SK-N-MC (cell line): ENCODE measurements around the gene ACTG1.

ENCODE experiments used
- DNase-seq: peaks from one replicate; pipeline ENCODE4 v3.0.0-alpha.2; 2011; ENCODE audit warnings: low read depth, low spot score
- H3K27ac ChIP-seq: fragments of 200-600 bp; sonication (generic); 2 replicates; pipeline ENCODE4 v1.5.1; 2016; ENCODE audit warnings: mixed run types
- H3K36me3 ChIP-seq: fragments of 200-600 bp; sonication (generic); 2 replicates; pipeline ENCODE4 v1.6.1; 2017; ENCODE audit warnings: antibody characterized with exemption, low read length, mixed read lengths; ENCODE audit not compliant: insufficient read depth
- H3K4me3 ChIP-seq: fragments of 200-600 bp; sonication (generic); 2 replicates; pipeline ENCODE4 v1.5.1; 2016
- H3K9ac ChIP-seq: fragments of 200-600 bp; sonication (generic); 2 replicates; pipeline ENCODE4 v1.8.0; 2017; ENCODE audit warnings: mixed run types, mixed read lengths; ENCODE audit not compliant: insufficient read length
- H3K9me3 ChIP-seq: fragments of 200-600 bp; sonication (generic); 2 replicates; pipeline ENCODE4 v1.6.1; 2017; ENCODE audit warnings: low read depth, mild to moderate bottlenecking, antibody characterized with exemption, low read length, moderate library complexity, mixed read lengths
- EZH2 ChIP-seq: fragments of 200-600 bp; sonication (generic); IDR thresholded peaks from one replicate; pipeline ENCODE4 v1.6.1; 2017; ENCODE audit warnings: antibody characterized with exemption
- FOXP2 ChIP-seq: optimal IDR thresholded peaks from 2 replicates; pipeline ENCODE3; 2011; ENCODE audit warnings: mild to moderate bottlenecking, moderate library complexity; ENCODE audit not compliant: insufficient read depth; ENCODE audit errors: extremely low read length, control extremely low read depth
- POLR2AphosphoS5 ChIP-seq: IDR thresholded peaks from 2 replicates; pipeline ENCODE4 v1.6.1; 2012; ENCODE audit warnings: mild to moderate bottlenecking, low read depth, low read length, borderline replicate concordance

The ACTG1 gene

GRCh38 chr17:81498953-81499600 is 13.5 kb downstream of the ACTG1 start:
- Histone ChIP-seq H3K27ac (no peak overlapping the region), H3K36me3 (no peaks in the 10 kb centered on the region), H3K9ac (no peak overlapping the region), H3K9me3 (no peaks in the 10 kb centered on the region), H3K4me3 (no peak overlapping the region)
- no peak for DNase-seq
- TF ChIP-seq POLR2AphosphoS5 (no peak), EZH2 (no peak), FOXP2 (no peak)

- no peaks in the 10 kb centered on the region for H3K36me3 ChIP-seq
- TF ChIP-seq POLR2AphosphoS5 (no peak), EZH2 (no peak), FOXP2 (no peak)
- no peak overlapping the region for H3K27ac ChIP-seq
- no peaks in the 10 kb centered on the region for H3K9me3 ChIP-seq
- no peak overlapping the region for H3K9ac ChIP-seq
- H3K4me3 ChIP-seq = no peak overlapping the region
- no peak for DNase-seq
Measured at GRCh38 chr17:81494626-81495377, 17.8 kb downstream of the ACTG1 start.

- no peaks in the 10 kb centered on the region for H3K36me3 ChIP-seq
- no peak for TF ChIP-seq FOXP2
- no peak for TF ChIP-seq EZH2
- no peak for TF ChIP-seq POLR2AphosphoS5
- no peak overlapping the region for H3K27ac ChIP-seq
- no peak for DNase-seq
- no peak overlapping the region for H3K4me3 ChIP-seq
- no peak overlapping the region for H3K9ac ChIP-seq
- H3K9me3 ChIP-seq = no peaks in the 10 kb centered on the region
Measured at GRCh38 chr17:81493198-81494038, 19.2 kb downstream of the ACTG1 start.

GRCh38 chr17:81492706-81493105 is 19.9 kb downstream of the ACTG1 start:
- no peak overlapping the region for H3K9ac ChIP-seq
- H3K4me3 ChIP-seq = no peak overlapping the region
- no peaks in the 10 kb centered on the region for H3K9me3 ChIP-seq
- DNase-seq = no peak
- TF ChIP-seq EZH2 (no peak), FOXP2 (no peak), POLR2AphosphoS5 (no peak)
- H3K36me3 ChIP-seq = no peaks in the 10 kb centered on the region
- no peak overlapping the region for H3K27ac ChIP-seq

GRCh38 chr17:81492202-81492601 is 20.4 kb downstream of the ACTG1 start:
- no peak overlapping the region for H3K4me3 ChIP-seq
- H3K27ac ChIP-seq = no peak overlapping the region
- no peaks in the 10 kb centered on the region for H3K9me3 ChIP-seq
- DNase-seq = no peak
- H3K9ac ChIP-seq = no peak overlapping the region
- TF ChIP-seq FOXP2 (no peak), POLR2AphosphoS5 (no peak), EZH2 (no peak)
- H3K36me3 ChIP-seq = no peaks in the 10 kb centered on the region

GRCh38 chr17:81491761-81492160 is 20.8 kb downstream of the ACTG1 start:
- DNase-seq = no peak
- Histone ChIP-seq H3K27ac (no peak overlapping the region), H3K9ac (no peak overlapping the region)

GRCh38 chr17:81491181-81491581 is 21.4 kb downstream of the ACTG1 start:
- H3K27ac ChIP-seq = 0 out of 2 replicates have a peak overlapping the region, but pooled peaks have one; percentile 19
- H3K9ac ChIP-seq = no peak overlapping the region
- TF ChIP-seq FOXP2 (no peak), POLR2AphosphoS5 (no peak), EZH2 (no peak)

More at GRCh38 chr17:81491761-81492160, 20.8 kb downstream of the ACTG1 start:
- Histone ChIP-seq H3K4me3 (no peak overlapping the region), H3K9me3 (no peaks in the 10 kb centered on the region), H3K36me3 (no peaks in the 10 kb centered on the region)
- TF ChIP-seq FOXP2 (no peak), EZH2 (no peak), POLR2AphosphoS5 (no peak)

More at GRCh38 chr17:81491181-81491581, 21.4 kb downstream of the ACTG1 start:
- no peak for DNase-seq
- Histone ChIP-seq H3K9me3 (no peaks in the 10 kb centered on the region), H3K4me3 (no peak overlapping the region), H3K36me3 (no peaks in the 10 kb centered on the region)
